IMR-90 (cell line): ENCODE measurements around the gene STX11. TPM values are rescaled to one million over a fixed set of nuclear protein-coding genes. Genes with fewer than 3 reads are reported as not detected.

Source experiments
- ATAC-seq: fragments of 200-7000 bp; cut with Tn5 transposase; 2 replicates; pipeline ENCODE4 v1.9.1; 2020; ENCODE audit warnings: low read depth, mild to moderate bottlenecking, moderate library complexity
- BruUV-seq: library from RNA; stranded (reverse); fragments of 400-500 nt; replicated peaks from 2 replicates; lab custom pipeline; 2021; lab: Mats Ljungman, UMichigan
- CTCF ChIA-PET: fragments of 300-600 bp; formaldehyde crosslinking; extraction: SDS; loops from one replicate; lab custom pipeline; 2021; ENCODE audit warnings: antibody characterized with exemption; lab: Yijun Ruan, JAX
- POLR2A ChIA-PET: fragments of 300-600 bp; sonication (Branson Sonifier 250); formaldehyde crosslinking; loops from one replicate; lab custom pipeline; 2022; ENCODE audit warnings: antibody characterized with exemption; ENCODE audit not compliant: unreplicated experiment; lab: Charles Lee
- DNase-seq: peaks from one replicate; pipeline ENCODE4 v3.0.0; 2013
- H2AFZ ChIP-seq: replicated peaks from 2 replicates; pipeline ENCODE3; 2013; ENCODE audit warnings: low read length, mild to moderate bottlenecking; ENCODE audit not compliant: poor library complexity
- H2AK5ac ChIP-seq: 2 replicates; pipeline ENCODE4 v1.6.1; 2013; ENCODE audit warnings: low read depth, low read length, inconsistent platforms
- H2AK9ac ChIP-seq: replicated peaks from 2 replicates; pipeline ENCODE3; 2013; ENCODE audit warnings: mild to moderate bottlenecking, low read depth, low read length, moderate library complexity; ENCODE audit not compliant: poor library complexity
- H2BK120ac ChIP-seq: 2 replicates; pipeline ENCODE4 v1.6.1; 2013; ENCODE audit warnings: low read depth, low read length, inconsistent platforms
- H2BK15ac ChIP-seq: 3 replicates; pipeline ENCODE4 v1.6.1; 2013; ENCODE audit warnings: low read depth, low read length, inconsistent platforms
- H2BK20ac ChIP-seq: 2 replicates; pipeline ENCODE4 v1.6.1; 2013; ENCODE audit warnings: low read depth, mild to moderate bottlenecking, inconsistent platforms, low read length, moderate library complexity
- H2BK5ac ChIP-seq: 2 replicates; pipeline ENCODE4 v1.6.1; 2013; ENCODE audit warnings: mild to moderate bottlenecking, low read depth, low read length, inconsistent platforms; ENCODE audit not compliant: poor library complexity, severe bottlenecking
- H3K14ac ChIP-seq: replicated peaks from 2 replicates; pipeline ENCODE4 v1.6.1; 2013; ENCODE audit warnings: low read depth, low read length, inconsistent platforms
- H3K18ac ChIP-seq: 2 replicates; pipeline ENCODE4 v1.6.1; 2013; ENCODE audit warnings: low read depth, low read length, control low read depth
- H3K23ac ChIP-seq: 2 replicates; pipeline ENCODE4 v1.6.1; 2013; ENCODE audit warnings: low read depth, low read length, inconsistent platforms
- H3K27ac ChIP-seq: 2 replicates; pipeline ENCODE4 v1.5.1; 2013; ENCODE audit warnings: mild to moderate bottlenecking, control low read depth, low read length; ENCODE audit not compliant: insufficient read depth
- H3K27me3 ChIP-seq: 2 replicates; pipeline ENCODE4 v1.6.1; 2013; ENCODE audit warnings: low read length; ENCODE audit not compliant: control insufficient read depth, insufficient read depth
- H3K36me3 ChIP-seq: 2 replicates; pipeline ENCODE4 v1.6.1; 2013; ENCODE audit warnings: low read length, mixed read lengths; ENCODE audit not compliant: control insufficient read depth, insufficient read depth
- H3K4ac ChIP-seq: 2 replicates; pipeline ENCODE4 v1.6.1; 2013; ENCODE audit warnings: low read depth, low read length, inconsistent platforms
- H3K4me1 ChIP-seq: 2 replicates; pipeline ENCODE4 v1.6.1; 2013; ENCODE audit warnings: low read length, mixed read lengths; ENCODE audit not compliant: control insufficient read depth, insufficient read depth
- H3K4me2 ChIP-seq: 2 replicates; pipeline ENCODE4 v1.6.1; 2013; ENCODE audit warnings: low read depth, mild to moderate bottlenecking, control low read depth, low read length, moderate library complexity
- H3K4me3 ChIP-seq: 2 replicates; pipeline ENCODE4 v1.5.1; 2013; ENCODE audit warnings: low read depth, mild to moderate bottlenecking, control low read depth, low read length, moderate library complexity; ENCODE audit not compliant: insufficient read depth
- H3K56ac ChIP-seq: 2 replicates; pipeline ENCODE4 v1.6.1; 2013; ENCODE audit warnings: low read length, inconsistent platforms; ENCODE audit not compliant: insufficient read depth; ENCODE audit errors: extremely low read depth
- H3K79me1 ChIP-seq, 2 experiments: 2 replicates each; pipeline ENCODE4 v1.6.1; 2013; ENCODE audit warnings: low read length in 2 of 2, inconsistent platforms in 1 of 2, low read depth in 1 of 2
- H3K9ac ChIP-seq: 2 replicates; pipeline ENCODE4 v1.6.1; 2013; ENCODE audit warnings: low read depth, low read length, control low read depth
- H3K9me1 ChIP-seq: 2 replicates; pipeline ENCODE4 v1.6.1; 2013; ENCODE audit warnings: low read length, inconsistent platforms; ENCODE audit not compliant: insufficient read depth
- H3K9me3 ChIP-seq: 2 replicates; pipeline ENCODE4 v1.6.1; 2013; ENCODE audit warnings: low read length; ENCODE audit not compliant: control insufficient read depth, insufficient read depth
- H4K20me1 ChIP-seq: 2 replicates; pipeline ENCODE4 v1.6.1; 2013; ENCODE audit warnings: low read length, inconsistent platforms; ENCODE audit not compliant: insufficient read depth
- H4K5ac ChIP-seq: 2 replicates; pipeline ENCODE4 v1.6.1; 2013; ENCODE audit warnings: mild to moderate bottlenecking, low read depth, low read length, control low read depth
- H4K8ac ChIP-seq, 2 experiments: 2 replicates each; pipeline ENCODE4 v1.6.1; 2013; ENCODE audit warnings: low read depth in 2 of 2, low read length in 2 of 2, control low read depth in 1 of 2, inconsistent platforms in 1 of 2
- H4K91ac ChIP-seq: 2 replicates; pipeline ENCODE4 v1.6.1; 2013; ENCODE audit warnings: low read depth, low read length, inconsistent platforms; ENCODE audit not compliant: insufficient read depth
- BHLHE40 ChIP-seq: fragments of 150-350 bp; IDR thresholded peaks from 2 replicates; pipeline ENCODE4 v1.6.1; 2016; ENCODE audit warnings: mild to moderate bottlenecking, low read depth, low read length
- CEBPB ChIP-seq: IDR thresholded peaks from 2 replicates; pipeline ENCODE4 v1.6.1; 2012; ENCODE audit warnings: low read depth, low read length, improper control_type of control experiment
- CHD1 ChIP-seq: IDR thresholded peaks from 2 replicates; pipeline ENCODE4 v1.6.1; 2012; ENCODE audit warnings: low read depth, low read length, improper control_type of control experiment
- CTCF ChIP-seq: conservative IDR thresholded peaks from 2 replicates; pipeline ENCODE4 v1.5.1; 2012; ENCODE audit warnings: mild to moderate bottlenecking, low read depth, low read length, improper control_type of control experiment
- FOS ChIP-seq: fragments of 150-350 bp; IDR thresholded peaks from 2 replicates; pipeline ENCODE4 v1.6.1; 2016; ENCODE audit warnings: low read depth, low read length
- MAFK ChIP-seq: IDR thresholded peaks from 2 replicates; pipeline ENCODE4 v1.6.1; 2012; ENCODE audit warnings: low read depth, low read length, improper control_type of control experiment
- MXI1 ChIP-seq: IDR thresholded peaks from 2 replicates; pipeline ENCODE4 v1.6.1; 2012; ENCODE audit warnings: low read depth, mild to moderate bottlenecking, low read length, moderate library complexity, borderline replicate concordance
- RAD21 ChIP-seq: IDR thresholded peaks from 2 replicates; pipeline ENCODE4 v1.6.1; 2012; ENCODE audit warnings: low read length, improper control_type of control experiment
- RFX5 ChIP-seq: IDR thresholded peaks from 2 replicates; pipeline ENCODE4 v1.8.0; 2012; ENCODE audit warnings: low read depth, mild to moderate bottlenecking, low read length, moderate library complexity
- SMC3 ChIP-seq: fragments of 150-350 bp; IDR thresholded peaks from 2 replicates; pipeline ENCODE4 v1.6.1; 2016; ENCODE audit warnings: low read depth, mild to moderate bottlenecking, antibody characterized with exemption, low read length, moderate library complexity
- WGBS, 2 experiments: methylation state at CpG; one replicate each; pipeline versions ENCODE4 v1.1.5 to v1.1.7; 2013; ENCODE audit warnings: missing lambda C conversion rate in 2 of 2; ENCODE audit not compliant: insufficient read length in 1 of 2; ENCODE audit errors: extremely low coverage in 2 of 2; 5-methylcytosine and 5-hydroxymethylcytosine counted together
- dilution Hi-C: fragments of 300-500 bp; cut with HindIII; formaldehyde crosslinking; loops from one replicate; pipeline ENCODE4 v1.14.3; 2018; ENCODE audit warnings: low sequenced_read_pairs; ENCODE audit not compliant: unreplicated experiment
- in situ Hi-C: fragments of 300-500 bp; cut with MboI; formaldehyde crosslinking; loops from 3 replicates; pipeline ENCODE4 v1.14.3; 2019; ENCODE audit warnings: low sequenced_read_pairs, inconsistent platforms, mixed read lengths
- intact Hi-C: fragments of 100-400 bp; cut with micrococcal nuclease; formaldehyde crosslinking; loops from 2 replicates; pipeline ENCODE4 v1.10.0; 2022
- polyA plus RNA-seq, 3 experiments: library from polyadenylated mRNA; depleted of rRNA; stranded (reverse); fragments of >200 nt; gene quantifications; 2 replicates each; pipeline ENCODE4 v1.2.3, GENCODE V29; 2012; ENCODE audit warnings: low replicate concordance in 1 of 3
- total RNA-seq: library from RNA; depleted of rRNA; stranded (reverse); fragments of >200 nt; gene quantifications from 2 replicates; pipeline ENCODE4 v1.2.3, GENCODE V29; 2012
- TF ChIP-seq, protein P1 (sequence below): fragments of 150-350 bp; IDR thresholded peaks from 2 replicates; pipeline ENCODE4 v1.6.1; 2016; ENCODE audit warnings: low read depth, mild to moderate bottlenecking, low read length, moderate library complexity, borderline replicate concordance

Gene STX11
- total and polyA plus RNA-seq, 2 of the 4 experiments (the other 2 are of a cell fraction), result 0.54 to 0.68 TPM

DNA sequence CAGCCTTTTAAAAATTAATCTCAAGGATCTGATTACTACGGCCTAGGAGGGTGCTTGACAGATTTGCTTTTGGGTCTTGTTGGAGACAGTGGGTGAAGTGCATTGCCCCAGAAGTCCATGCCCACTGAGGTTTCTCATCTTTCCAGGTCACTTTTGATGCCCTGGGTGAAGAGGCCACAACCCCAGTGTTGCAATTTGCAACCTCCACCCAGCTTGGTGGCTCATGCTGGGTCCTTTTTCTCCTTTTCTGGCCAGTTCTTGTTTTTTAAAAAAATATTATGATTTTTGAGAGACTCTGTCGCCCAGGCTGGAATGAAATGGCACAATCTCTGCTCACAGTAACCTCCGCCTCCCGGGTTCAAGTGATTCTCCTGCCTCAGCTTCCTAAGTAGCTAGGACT is 9.4 kb downstream of the STX11 start:
- Histone ChIP-seq H3K14ac (no peak overlapping the region), H3K36me3 (no peaks in the 10 kb centered on the region), H3K27me3 (no peaks in the 10 kb centered on the region), H3K4me2 (no peak overlapping the region), H2AK9ac (no peak overlapping the region), H3K9ac (no peak overlapping the region), H3K27ac (no peak overlapping the region), H3K56ac (no peak overlapping the region), H3K79me1 (no peaks in the 10 kb centered on the region), H2BK5ac (no peak overlapping the region), H4K5ac (no peak overlapping the region), H2AFZ (no peak overlapping the region), H3K4me1 (0 out of 2 replicates have a peak, but pooled peaks cover 2% of the 10 kb centered on the region), H2BK15ac (no peak overlapping the region), H3K4me3 (no peak overlapping the region), H2BK120ac (no peak overlapping the region), H4K20me1 (no peaks in the 10 kb centered on the region), H3K23ac (no peak overlapping the region), H4K91ac (no peak overlapping the region), H3K4ac (no peak overlapping the region), H4K8ac (no peak overlapping the region), H2AK5ac (no peak overlapping the region), H3K9me1 (peaks cover 5% of the 10 kb centered on the region; the same call in 1 of the 2 replicates), H2BK20ac (peak overlapping the region; percentile 12; the same call in 1 of the 2 replicates), H3K18ac (no peak overlapping the region), H3K9me3 (no peaks in the 10 kb centered on the region)
- ATAC-seq (no peak), DNase-seq (no peak)
- dilution Hi-C loops, result no loop called here
- BruUV-seq, result no TSS peak
- intact Hi-C loops, result no loop called here
- ChIA-PET CTCF (interaction anchor here (0.8 kb wide), 1 partner anchor 9 kb away, joined by 3 read pairs; no protein-coding TSS in a partner anchor), POLR2A (no interaction called here)
- TF ChIP-seq BHLHE40 (no peak), CTCF (no peak), MAFK (no peak), FOS (no peak), MXI1 (no peak), SMC3 (no peak), RFX5 (no peak), CHD1 (no peak), CEBPB (no peak), RAD21 (no peak)
- TF ChIP-seq, protein P1, sequence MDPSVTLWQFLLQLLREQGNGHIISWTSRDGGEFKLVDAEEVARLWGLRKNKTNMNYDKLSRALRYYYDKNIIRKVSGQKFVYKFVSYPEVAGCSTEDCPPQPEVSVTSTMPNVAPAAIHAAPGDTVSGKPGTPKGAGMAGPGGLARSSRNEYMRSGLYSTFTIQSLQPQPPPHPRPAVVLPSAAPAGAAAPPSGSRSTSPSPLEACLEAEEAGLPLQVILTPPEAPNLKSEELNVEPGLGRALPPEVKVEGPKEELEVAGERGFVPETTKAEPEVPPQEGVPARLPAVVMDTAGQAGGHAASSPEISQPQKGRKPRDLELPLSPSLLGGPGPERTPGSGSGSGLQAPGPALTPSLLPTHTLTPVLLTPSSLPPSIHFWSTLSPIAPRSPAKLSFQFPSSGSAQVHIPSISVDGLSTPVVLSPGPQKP, result no peak
- in situ Hi-C loops, result no loop called here
- WGBS, 2 experiments, result no CpG with 5 or more reads among the region's 4 CpGs
